Endothelial cell of umbilical vein (primary cell): ENCODE measurements around the gene SLC30A1. TPM values are rescaled to one million over a fixed set of nuclear protein-coding genes. Genes with fewer than 3 reads are reported as not detected.

ENCODE experiments used
- BruUV-seq: library from RNA; stranded (reverse); fragments of 400-500 nt; replicated peaks from 2 replicates; lab custom pipeline; 2021; lab: Mats Ljungman, UMichigan
- CTCF ChIA-PET: fragments of 300-600, 350-600 bp; sonication (Branson Sonifier 250); formaldehyde crosslinking; loops from one replicate; lab custom pipeline; 2021; ENCODE audit warnings: antibody characterized with exemption, inconsistent platforms; lab: Charles Lee
- POLR2A ChIA-PET: fragments of 300-600, 350-600 bp; sonication (Branson Sonifier 250); formaldehyde crosslinking; loops from one replicate; lab custom pipeline; 2021; ENCODE audit warnings: antibody characterized with exemption, inconsistent platforms; lab: Charles Lee
- DNase-seq: peaks from one replicate; pipeline ENCODE4 v3.0.0-alpha.2; 2011; ENCODE audit warnings: low read depth, low spot score
- FAIRE-seq: peaks from 2 replicates; lab custom pipeline; 2011; peaks lifted over from hg19 to GRCh38; lab: Jason Lieb, UNC
- H2AFZ ChIP-seq: 2 replicates; pipeline ENCODE4 v1.6.0; 2012; ENCODE audit warnings: low read depth, low read length, control low read depth, inconsistent platforms
- H3K27ac ChIP-seq: 2 replicates; pipeline ENCODE4 v1.5.1; 2011; ENCODE audit warnings: low read depth, mild to moderate bottlenecking, control low read depth, low read length, moderate library complexity; ENCODE audit not compliant: insufficient read depth
- H3K27me3 ChIP-seq, 2 experiments: 2 replicates each; pipeline versions ENCODE4 v1.6.0 to v1.6.1; 2011; ENCODE audit warnings: low read length in 2 of 2, mixed read lengths in 1 of 2; ENCODE audit not compliant: control insufficient read depth in 2 of 2, insufficient read depth in 2 of 2
- H3K36me3 ChIP-seq, 2 experiments: 2 replicates in 1 of 2; 3 replicates in 1 of 2; pipeline ENCODE4 v1.5.1; 2011; ENCODE audit warnings: low read length in 2 of 2, mild to moderate bottlenecking in 1 of 2, moderate library complexity in 1 of 2; ENCODE audit not compliant: control insufficient read depth in 2 of 2, insufficient read depth in 2 of 2; ENCODE audit errors: extremely low read depth in 1 of 2
- H3K4me1 ChIP-seq: 3 replicates; pipeline ENCODE4 v1.5.1; 2011; ENCODE audit warnings: mild to moderate bottlenecking, low read length; ENCODE audit not compliant: control insufficient read depth, insufficient read depth; ENCODE audit errors: extremely low read depth
- H3K4me2 ChIP-seq: 2 replicates; pipeline ENCODE4 v1.6.1; 2011; ENCODE audit warnings: low read length, control low read depth, mixed read lengths; ENCODE audit not compliant: insufficient read depth
- H3K4me3 ChIP-seq, 3 experiments: fragments of 200-600 bp in 1 of 3; sonication (generic), shearing (Covaris generic) in 1 of 3; replicated peaks in 1 of 3; 2 replicates each; pipeline ENCODE4 v1.5.1; 2011 to 2016; ENCODE audit warnings: control low read depth in 3 of 3, low read length in 3 of 3, mild to moderate bottlenecking in 2 of 3, inconsistent platforms in 1 of 3, low read depth in 1 of 3, moderate library complexity in 1 of 3; ENCODE audit not compliant: insufficient read depth in 1 of 3
- H3K79me2 ChIP-seq: 2 replicates; pipeline ENCODE4 v1.6.0; 2012; ENCODE audit warnings: low read length, inconsistent platforms; ENCODE audit not compliant: control insufficient read depth, insufficient read depth
- H3K9ac ChIP-seq: replicated peaks from 2 replicates; pipeline ENCODE3; 2011; ENCODE audit warnings: low read length, control low read depth; ENCODE audit not compliant: insufficient read depth; ENCODE audit errors: extremely low read depth
- H3K9me1 ChIP-seq: replicated peaks from 3 replicates; pipeline ENCODE4 v1.6.0; 2011; ENCODE audit warnings: mild to moderate bottlenecking, low read length; ENCODE audit not compliant: control insufficient read depth, insufficient read depth; ENCODE audit errors: extremely low read depth
- H3K9me3 ChIP-seq: replicated peaks from 2 replicates; pipeline ENCODE4 v1.5.1; 2012; ENCODE audit warnings: low read length, inconsistent platforms; ENCODE audit not compliant: control insufficient read depth, insufficient read depth
- H4K20me1 ChIP-seq: replicated peaks from 2 replicates; pipeline ENCODE3; 2011; ENCODE audit warnings: mild to moderate bottlenecking, low read length; ENCODE audit not compliant: control insufficient read depth, insufficient read depth; ENCODE audit errors: extremely low read depth
- EZH2 ChIP-seq: IDR thresholded peaks from 2 replicates; pipeline ENCODE4 v1.6.1; 2012; ENCODE audit warnings: borderline replicate concordance, low read depth, mild to moderate bottlenecking, moderate library complexity, low read length, inconsistent platforms; ENCODE audit not compliant: severe bottlenecking
- FOS ChIP-seq: IDR thresholded peaks from 2 replicates; pipeline ENCODE4 v1.6.1; 2011; ENCODE audit warnings: mild to moderate bottlenecking, low read length, moderate library complexity, borderline replicate concordance; ENCODE audit not compliant: insufficient read depth
- GATA2 ChIP-seq: IDR thresholded peaks from 2 replicates; pipeline ENCODE4 v1.7.0; 2011; ENCODE audit warnings: low read depth, mild to moderate bottlenecking, moderate library complexity, mixed read lengths, low read length; ENCODE audit not compliant: insufficient read length, insufficient read depth
- JUN ChIP-seq: IDR thresholded peaks from 2 replicates; pipeline ENCODE4 v1.6.1; 2011; ENCODE audit warnings: borderline replicate concordance, low read depth; ENCODE audit not compliant: insufficient read length, insufficient read depth
- MYC ChIP-seq: IDR thresholded peaks from one replicate; pipeline ENCODE4 v1.6.1; 2011; ENCODE audit warnings: mild to moderate bottlenecking, low read depth, low read length
- POLR2A ChIP-seq: IDR thresholded peaks from 2 replicates; pipeline ENCODE4 v1.6.1; 2012; ENCODE audit warnings: low read depth, mild to moderate bottlenecking, control low read depth, low read length
- POLR2AphosphoS5 ChIP-seq: IDR thresholded peaks from 2 replicates; pipeline ENCODE4 v1.6.1; 2012; ENCODE audit warnings: low read depth, mild to moderate bottlenecking, control low read depth, low read length, moderate library complexity; ENCODE audit not compliant: insufficient read depth
- dilution Hi-C: fragments of 300-500 bp; cut with MboI; formaldehyde crosslinking; loops from one replicate; pipeline ENCODE4 v1.15.0; 2019; ENCODE audit warnings: low sequenced_read_pairs; ENCODE audit not compliant: extremely low pct_ligation_motif_present
- intact Hi-C: fragments of 100-400 bp; cut with micrococcal nuclease; formaldehyde crosslinking; loops from one replicate; pipeline ENCODE4 v1.10.0; 2022
- polyA plus RNA-seq, 4 experiments: library from polyadenylated mRNA; depleted of rRNA in 3 of 4; stranded (reverse) in 3 of 4; unstranded in 1 of 4; fragments of >200 nt; gene quantifications; 2 replicates each; pipeline versions ENCODE4 v1.2.1 to v1.2.3, GENCODE V29; 2011 to 2012; ENCODE audit warnings: missing spikeins in 1 of 4
- total RNA-seq: library from RNA; stranded (reverse); gene quantifications from 2 replicates; pipeline ENCODE4 v1.2.3, GENCODE V29; 2021
- TF ChIP-seq, protein P1 (sequence below): IDR thresholded peaks from 2 replicates; pipeline ENCODE4 v1.6.1; 2011; ENCODE audit not compliant: insufficient read depth, insufficient read length
- TF ChIP-seq, protein P2 (sequence below), 2 donors: IDR thresholded peaks; 1 replicate in 1 of 2; 2 replicates in 1 of 2; pipeline ENCODE4 v1.5.1; 2011; ENCODE audit warnings: low read length in 2 of 2, mild to moderate bottlenecking in 2 of 2, moderate library complexity in 2 of 2, control low read depth in 1 of 2, inconsistent platforms in 1 of 2, low read depth in 1 of 2; ENCODE audit not compliant: insufficient read depth in 1 of 2; ENCODE audit errors: extremely low read depth in 1 of 2

The SLC30A1 gene
- total and polyA plus RNA-seq, 2 donors (not counting 3 experiments of a cell fraction or from before 2014, with no cell fraction given), result 5.5 to 21.5 TPM

DNA sequence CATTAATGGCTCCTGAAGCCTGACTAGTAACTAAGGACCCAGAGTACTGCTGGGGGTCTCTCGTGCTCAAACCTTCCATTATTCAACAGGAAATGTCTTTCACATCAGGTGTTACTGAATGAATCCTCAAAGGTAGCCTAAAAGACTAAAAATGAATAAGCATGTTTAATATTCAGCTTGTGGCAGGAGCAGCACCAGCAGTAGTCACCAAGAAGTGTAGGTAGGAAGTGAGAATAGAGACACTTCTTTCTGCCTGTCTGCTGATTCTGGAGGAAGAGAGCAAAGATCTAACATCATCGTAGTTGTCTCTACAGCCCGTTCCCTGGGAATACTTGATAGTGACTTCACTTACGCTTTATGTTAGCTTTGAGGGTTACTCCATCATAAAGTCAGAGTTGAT is 7.6 kb upstream of the SLC30A1 start:
- H3K9me1 ChIP-seq, result no peaks in the 10 kb centered on the region
- H4K20me1 ChIP-seq, result no peaks in the 10 kb centered on the region
- TF ChIP-seq, protein P1, sequence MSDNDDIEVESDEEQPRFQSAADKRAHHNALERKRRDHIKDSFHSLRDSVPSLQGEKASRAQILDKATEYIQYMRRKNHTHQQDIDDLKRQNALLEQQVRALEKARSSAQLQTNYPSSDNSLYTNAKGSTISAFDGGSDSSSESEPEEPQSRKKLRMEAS, result no peak
- TF ChIP-seq FOS, result no peak
- no peak for TF ChIP-seq GATA2
- TF ChIP-seq, protein P2, sequence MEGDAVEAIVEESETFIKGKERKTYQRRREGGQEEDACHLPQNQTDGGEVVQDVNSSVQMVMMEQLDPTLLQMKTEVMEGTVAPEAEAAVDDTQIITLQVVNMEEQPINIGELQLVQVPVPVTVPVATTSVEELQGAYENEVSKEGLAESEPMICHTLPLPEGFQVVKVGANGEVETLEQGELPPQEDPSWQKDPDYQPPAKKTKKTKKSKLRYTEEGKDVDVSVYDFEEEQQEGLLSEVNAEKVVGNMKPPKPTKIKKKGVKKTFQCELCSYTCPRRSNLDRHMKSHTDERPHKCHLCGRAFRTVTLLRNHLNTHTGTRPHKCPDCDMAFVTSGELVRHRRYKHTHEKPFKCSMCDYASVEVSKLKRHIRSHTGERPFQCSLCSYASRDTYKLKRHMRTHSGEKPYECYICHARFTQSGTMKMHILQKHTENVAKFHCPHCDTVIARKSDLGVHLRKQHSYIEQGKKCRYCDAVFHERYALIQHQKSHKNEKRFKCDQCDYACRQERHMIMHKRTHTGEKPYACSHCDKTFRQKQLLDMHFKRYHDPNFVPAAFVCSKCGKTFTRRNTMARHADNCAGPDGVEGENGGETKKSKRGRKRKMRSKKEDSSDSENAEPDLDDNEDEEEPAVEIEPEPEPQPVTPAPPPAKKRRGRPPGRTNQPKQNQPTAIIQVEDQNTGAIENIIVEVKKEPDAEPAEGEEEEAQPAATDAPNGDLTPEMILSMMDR (IDR thresholded peaks at IDR 0.05; ENCODE audit: extremely low read depth in 1 of 2, insufficient read depth in 1 of 2, low read depth in 1 of 2, low read length in 2 of 2), result no peak
- TF ChIP-seq MYC, result no peak
- TF ChIP-seq JUN, result no peak
- TF ChIP-seq EZH2, result no peak
- TF ChIP-seq POLR2AphosphoS5, result no peak
- TF ChIP-seq POLR2A, result no peak
- no peak overlapping the region for H3K27ac ChIP-seq
- H3K4me1 ChIP-seq, result no peaks in the 10 kb centered on the region
- no peak for DNase-seq
- BruUV-seq, result no TSS peak
- H3K79me2 ChIP-seq, result no peaks in the 10 kb centered on the region
- dilution Hi-C loops (no loop called here), intact Hi-C loops (no loop called here)
- H3K4me2 ChIP-seq, result no peak overlapping the region
- no peak overlapping the region for H3K9ac ChIP-seq
- H2AFZ ChIP-seq, result no peak overlapping the region
- no peak overlapping the region for H3K4me3 ChIP-seq
- ChIA-PET POLR2A (no interaction called here), CTCF (no interaction called here)
- no peaks in the 10 kb centered on the region for H3K36me3 ChIP-seq
- no peak for FAIRE-seq
- H3K9me3 ChIP-seq, result no peaks in the 10 kb centered on the region
- H3K27me3 ChIP-seq, result no peaks in the 10 kb centered on the region
